Large intestine (tissue), 3 donors: ENCODE data around the gene UCN2. TPM values are rescaled to one million over a fixed set of nuclear protein-coding genes. Genes with fewer than 3 reads are reported as not detected.

Experiments
- DNase-seq, 2 donors: peaks; one replicate each; pipeline versions ENCODE4 v3.0.0 to v3.0.0-alpha.2; 2013
- H3K27ac ChIP-seq: one replicate; pipeline ENCODE4 v1.5.1; 2013; ENCODE audit warnings: low read length
- H3K27me3 ChIP-seq: 2 replicates; pipeline ENCODE4 v1.6.1; 2013; ENCODE audit warnings: low read length; ENCODE audit not compliant: control insufficient read depth, insufficient read depth
- H3K36me3 ChIP-seq: 2 replicates; pipeline ENCODE4 v1.6.1; 2013; ENCODE audit warnings: low read length; ENCODE audit not compliant: control insufficient read depth, insufficient read depth
- H3K4me1 ChIP-seq: one replicate; pipeline ENCODE4 v1.6.1; 2013; ENCODE audit warnings: low read length; ENCODE audit not compliant: control insufficient read depth, insufficient read depth
- H3K4me3 ChIP-seq: one replicate; pipeline ENCODE4 v1.5.1; 2013; ENCODE audit warnings: low read length
- H3K9me3 ChIP-seq: one replicate; pipeline ENCODE4 v1.6.1; 2013; ENCODE audit warnings: mild to moderate bottlenecking, low read depth, low read length, moderate library complexity; ENCODE audit not compliant: control insufficient read depth
- WGBS: methylation state at CpG from one replicate; pipeline ENCODE4 v1.1.5; 2013; ENCODE audit warnings: low lambda C conversion rate; ENCODE audit not compliant: insufficient coverage; 5-methylcytosine and 5-hydroxymethylcytosine counted together
- polyA plus RNA-seq: library from polyadenylated mRNA; unstranded; fragments of 120-200 nt; gene quantifications from one replicate; pipeline ENCODE4 v1.2.1, GENCODE V29; 2013

UCN2 gene
- polyA plus RNA-seq, 1 donor = 0.87 TPM

DNA sequence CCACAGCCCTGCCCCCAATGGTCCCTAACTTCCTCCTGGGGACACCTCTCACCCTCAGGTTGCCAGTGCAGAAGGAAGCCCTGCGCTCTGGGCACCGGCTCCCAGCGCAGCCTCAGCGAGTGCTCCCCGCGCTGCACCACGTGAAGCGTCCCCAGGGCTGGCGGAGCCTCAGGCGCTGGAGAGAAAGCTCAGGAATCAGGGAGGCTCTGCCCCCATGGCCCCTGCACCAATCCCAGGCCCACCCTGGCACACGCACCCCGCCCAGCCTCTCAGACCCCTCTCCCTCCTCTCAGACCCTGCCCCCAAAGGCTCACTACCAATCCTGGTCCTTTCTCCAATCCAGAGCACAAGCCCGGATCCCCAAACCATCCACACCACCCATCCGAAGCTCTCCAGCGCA lies 24.6 kb upstream of the UCN2 start:
- Histone ChIP-seq H3K27ac (no peak overlapping the region), H3K27me3 (peaks cover 2% of the 10 kb centered on the region), H3K4me1 (no peaks in the 10 kb centered on the region), H3K36me3 (peaks cover 26% of the 10 kb centered on the region), H3K4me3 (no peak overlapping the region), H3K9me3 (no peaks in the 10 kb centered on the region)
- no peak for DNase-seq
- WGBS = no CpG with 5 or more reads among the region's 15 CpGs

DNA sequence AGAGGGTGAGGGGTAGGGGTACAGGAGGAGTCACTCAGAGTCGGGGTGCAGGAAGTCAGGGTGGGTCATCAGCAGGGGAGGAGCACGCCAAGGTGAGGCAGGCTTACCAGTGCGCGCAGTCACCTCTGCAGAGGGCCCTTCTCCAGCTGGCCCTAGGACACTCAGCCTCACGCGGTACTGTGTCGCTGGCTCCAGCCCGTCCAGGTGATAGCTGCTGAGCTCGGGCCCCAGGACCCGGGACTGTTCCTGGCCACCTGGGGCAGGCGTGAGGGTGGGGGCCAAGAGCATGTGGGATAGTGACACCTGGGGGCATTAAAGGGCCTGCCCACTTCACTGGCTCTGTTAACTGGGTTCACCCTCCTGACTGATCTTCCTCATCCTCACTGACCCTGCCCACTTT lies 24.1 kb upstream of the UCN2 start:
- H3K9me3 ChIP-seq = no peaks in the 10 kb centered on the region
- H3K4me1 ChIP-seq = no peaks in the 10 kb centered on the region
- no peak overlapping the region for H3K4me3 ChIP-seq
- WGBS = no CpG with 5 or more reads among the region's 11 CpGs
- no peak for DNase-seq
- H3K36me3 ChIP-seq = peaks cover 28% of the 10 kb centered on the region
- peaks cover 2% of the 10 kb centered on the region for H3K27me3 ChIP-seq
- no peak overlapping the region for H3K27ac ChIP-seq

DNA sequence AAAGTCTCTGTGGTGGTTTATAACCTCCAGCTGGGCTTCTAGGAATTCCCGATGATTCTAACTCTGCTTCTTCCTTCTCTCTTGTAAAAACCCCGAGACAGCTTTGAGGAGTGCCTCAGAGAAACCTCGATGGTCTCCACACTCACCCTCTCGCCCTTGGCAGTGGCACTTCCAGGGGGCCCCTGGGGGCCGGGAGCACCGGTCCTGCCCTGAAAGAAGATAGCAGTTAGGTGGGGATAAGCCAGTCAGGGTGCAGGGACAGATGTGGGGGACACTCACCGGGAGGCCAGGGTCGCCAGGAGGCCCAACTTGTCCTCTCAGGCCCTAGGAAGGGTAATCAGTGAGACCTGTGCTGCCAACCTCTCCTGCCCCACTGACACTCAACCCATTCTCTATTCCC lies 21.8 kb upstream of the UCN2 start:
- Histone ChIP-seq H3K27ac (no peak overlapping the region), H3K9me3 (no peaks in the 10 kb centered on the region), H3K36me3 (peaks cover 33% of the 10 kb centered on the region), H3K4me1 (no peaks in the 10 kb centered on the region), H3K27me3 (peaks cover 2% of the 10 kb centered on the region), H3K4me3 (no peak overlapping the region)
- no peak for DNase-seq
- WGBS = no CpG with 5 or more reads among the region's 8 CpGs

DNA sequence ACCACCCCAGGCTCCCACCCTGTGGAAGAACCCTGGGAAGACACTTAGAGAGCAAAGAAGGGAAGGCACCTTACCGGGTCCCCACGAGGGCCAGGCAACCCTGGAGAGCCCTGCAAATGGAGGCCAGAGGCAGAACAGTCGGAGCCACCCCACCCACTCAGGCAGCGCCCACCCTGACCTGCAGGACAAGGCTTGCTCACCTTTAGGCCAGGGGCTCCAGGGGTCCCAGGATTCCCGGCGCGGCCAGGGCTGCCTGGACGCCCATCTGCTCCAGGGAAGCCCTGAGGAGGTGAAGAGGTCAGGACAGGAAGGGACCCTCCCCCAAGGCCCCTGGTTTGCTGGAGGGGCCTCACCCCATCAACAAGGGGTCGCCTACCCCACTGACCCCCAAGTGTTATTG lies 21.3 kb upstream of the UCN2 start:
- WGBS = no CpG with 5 or more reads among the region's 9 CpGs
- no peak for DNase-seq
- no peak overlapping the region for H3K4me3 ChIP-seq
- peaks cover 2% of the 10 kb centered on the region for H3K27me3 ChIP-seq
- peaks cover 34% of the 10 kb centered on the region for H3K36me3 ChIP-seq
- H3K9me3 ChIP-seq = no peaks in the 10 kb centered on the region
- H3K27ac ChIP-seq = no peak overlapping the region
- no peaks in the 10 kb centered on the region for H3K4me1 ChIP-seq

DNA sequence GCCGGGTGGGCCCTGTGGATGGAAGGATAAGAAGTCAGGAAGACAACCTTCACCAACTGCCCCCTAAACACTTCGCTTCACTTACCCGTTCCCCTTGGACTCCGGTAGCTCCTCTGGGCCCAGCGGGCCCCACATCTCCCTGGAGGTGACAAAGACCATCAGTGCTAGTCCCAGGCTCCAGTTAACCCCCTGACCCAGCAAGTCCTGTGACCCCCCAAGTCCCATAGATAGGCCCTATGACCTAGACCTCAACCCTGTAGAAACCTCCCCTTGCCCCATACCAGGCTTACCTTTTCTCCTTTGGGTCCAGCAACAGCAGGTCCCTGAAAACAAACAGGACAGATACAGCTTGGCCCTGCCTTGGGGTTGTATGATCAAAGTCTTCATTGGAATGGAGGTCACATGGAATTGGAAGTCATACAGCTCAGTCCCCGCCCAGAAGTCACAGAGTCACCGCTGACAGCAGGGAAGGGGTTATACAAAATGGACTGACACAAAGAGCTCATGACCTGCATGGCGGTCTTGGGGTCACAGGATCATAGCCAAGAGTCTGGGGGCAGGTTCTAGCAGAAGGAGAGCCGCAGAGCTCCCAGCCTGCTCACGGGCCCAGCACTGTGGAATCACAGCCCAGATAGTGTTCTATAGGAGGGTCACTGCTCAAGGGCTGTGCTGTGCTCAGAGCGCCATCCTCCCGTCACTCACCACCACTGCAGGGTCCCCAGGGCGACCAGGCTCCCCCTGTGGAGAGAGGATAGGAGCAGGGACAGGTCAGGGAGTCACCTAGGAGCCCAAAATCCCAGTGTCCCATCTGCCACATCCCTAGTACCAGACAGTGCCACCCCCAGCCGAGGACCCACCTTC lies 18.3 kb upstream of the UCN2 start:
- Histone ChIP-seq H3K27me3 (no peaks in the 10 kb centered on the region), H3K27ac (no peak overlapping the region), H3K36me3 (peaks cover 28% of the 10 kb centered on the region), H3K9me3 (no peaks in the 10 kb centered on the region), H3K4me3 (no peak overlapping the region), H3K4me1 (no peaks in the 10 kb centered on the region)
- no peak for DNase-seq
- no CpG with 5 or more reads among the region's 14 CpGs for WGBS

DNA sequence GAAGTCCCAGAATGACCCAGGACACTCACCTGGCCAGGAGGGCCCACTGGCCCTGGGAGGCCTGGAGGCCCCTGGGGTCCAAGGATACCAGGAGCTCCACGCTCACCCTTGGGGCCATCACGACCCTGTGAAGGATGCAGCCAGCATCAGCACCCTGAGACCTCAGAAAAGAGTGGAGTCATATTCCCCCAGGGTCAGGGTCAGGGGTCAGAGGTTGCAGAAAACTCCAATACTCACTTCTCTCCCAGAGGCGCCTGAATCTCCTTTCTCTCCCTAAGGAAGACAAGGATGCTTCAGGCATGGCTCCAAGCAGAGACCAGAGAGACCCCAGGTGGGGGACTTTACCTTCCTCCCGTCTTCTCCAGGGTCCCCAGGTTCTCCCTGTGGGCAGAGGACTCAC lies 13.1 kb upstream of the UCN2 start:
- Histone ChIP-seq H3K4me3 (no peak overlapping the region), H3K27me3 (no peaks in the 10 kb centered on the region), H3K27ac (no peak overlapping the region), H3K9me3 (no peaks in the 10 kb centered on the region), H3K36me3 (peaks cover 12% of the 10 kb centered on the region), H3K4me1 (peaks cover 15% of the 10 kb centered on the region)
- DNase-seq = no peak
- WGBS = no CpG with 5 or more reads among the region's 4 CpGs

DNA sequence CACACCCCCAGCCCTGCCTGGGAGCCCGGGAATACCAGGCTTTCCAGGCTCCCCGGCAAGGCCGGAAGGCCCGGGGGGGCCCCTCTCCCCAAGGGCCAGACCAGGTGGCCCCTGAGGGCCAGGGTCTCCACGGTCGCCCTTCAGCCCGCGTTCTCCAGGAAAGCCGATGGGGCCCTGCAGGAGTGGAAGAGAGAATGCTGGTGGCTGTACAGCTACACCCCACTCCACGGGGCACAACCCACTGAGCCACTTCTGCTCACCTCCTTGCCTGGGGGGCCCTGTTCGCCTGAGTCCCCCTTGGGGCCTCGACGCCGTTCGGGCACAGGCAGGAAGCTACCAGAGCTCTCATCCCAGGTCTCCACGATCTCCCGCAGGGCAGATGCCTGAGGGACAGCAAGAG lies 11.8 kb upstream of the UCN2 start:
- Histone ChIP-seq H3K27ac (no peak overlapping the region), H3K9me3 (no peaks in the 10 kb centered on the region), H3K36me3 (peaks cover 8% of the 10 kb centered on the region), H3K27me3 (no peaks in the 10 kb centered on the region), H3K4me3 (no peak overlapping the region), H3K4me1 (peaks cover 15% of the 10 kb centered on the region)
- DNase-seq = no peak
- WGBS = no CpG with 5 or more reads among the region's 17 CpGs

DNA sequence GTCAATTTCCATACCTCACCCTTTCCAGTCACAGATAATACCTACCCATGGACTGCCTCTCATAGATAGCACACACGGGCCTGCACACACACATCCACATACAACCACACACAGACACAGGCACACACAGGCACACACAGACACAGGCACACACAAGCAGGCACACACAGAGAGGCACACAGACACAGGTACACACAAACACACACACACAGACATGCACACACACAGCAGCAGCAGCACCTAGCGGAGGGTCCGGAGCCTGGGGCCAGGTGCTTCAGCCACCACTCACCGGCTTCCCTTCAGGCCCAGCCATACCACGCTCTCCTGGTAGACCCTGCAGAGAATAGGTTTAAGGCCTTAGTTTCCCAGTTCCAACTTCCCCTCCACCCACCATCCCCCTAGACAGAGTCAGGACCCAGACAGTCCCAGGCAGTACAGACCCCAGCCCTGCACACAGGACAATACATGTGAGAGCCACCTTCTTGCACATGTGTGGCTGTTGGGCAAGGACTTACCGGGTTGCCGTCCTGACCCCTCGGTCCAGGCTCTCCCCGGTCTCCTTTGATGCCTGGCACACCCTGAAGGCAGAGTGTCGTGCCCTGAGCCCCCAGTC lies 10.5 kb upstream of the UCN2 start:
- Histone ChIP-seq H3K9me3 (no peaks in the 10 kb centered on the region), H3K4me1 (peaks cover 15% of the 10 kb centered on the region), H3K4me3 (no peak overlapping the region), H3K36me3 (peaks cover 7% of the 10 kb centered on the region), H3K27me3 (no peaks in the 10 kb centered on the region), H3K27ac (no peak overlapping the region)
- no CpG with 5 or more reads among the region's 10 CpGs for WGBS
- no peak for DNase-seq

DNA sequence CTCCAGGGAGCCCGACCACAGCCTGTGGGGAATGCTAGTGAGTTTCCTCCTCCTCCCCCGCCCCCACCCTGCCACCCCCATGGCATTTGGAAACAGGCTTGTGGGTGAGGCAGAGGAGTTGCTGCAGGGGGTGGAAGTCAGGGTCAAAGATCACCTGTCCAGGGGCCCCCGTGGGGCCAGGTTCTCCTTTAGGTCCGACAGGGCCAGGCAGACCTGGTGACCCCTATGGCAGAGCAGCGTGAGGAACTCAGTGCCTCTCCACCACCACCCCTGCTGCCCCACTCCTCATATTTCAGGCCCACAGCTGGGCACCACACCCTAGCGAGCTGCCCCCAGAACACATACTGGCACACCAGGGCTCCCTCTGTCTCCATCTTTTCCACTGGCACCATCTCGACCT lies 8.9 kb upstream of the UCN2 start:
- WGBS = no CpG with 5 or more reads among the region's 7 CpGs
- no peak for DNase-seq
- Histone ChIP-seq H3K4me3 (no peak overlapping the region), H3K36me3 (peaks cover 7% of the 10 kb centered on the region), H3K9me3 (no peaks in the 10 kb centered on the region), H3K27me3 (no peaks in the 10 kb centered on the region), H3K4me1 (peaks cover 15% of the 10 kb centered on the region), H3K27ac (no peak overlapping the region)

DNA sequence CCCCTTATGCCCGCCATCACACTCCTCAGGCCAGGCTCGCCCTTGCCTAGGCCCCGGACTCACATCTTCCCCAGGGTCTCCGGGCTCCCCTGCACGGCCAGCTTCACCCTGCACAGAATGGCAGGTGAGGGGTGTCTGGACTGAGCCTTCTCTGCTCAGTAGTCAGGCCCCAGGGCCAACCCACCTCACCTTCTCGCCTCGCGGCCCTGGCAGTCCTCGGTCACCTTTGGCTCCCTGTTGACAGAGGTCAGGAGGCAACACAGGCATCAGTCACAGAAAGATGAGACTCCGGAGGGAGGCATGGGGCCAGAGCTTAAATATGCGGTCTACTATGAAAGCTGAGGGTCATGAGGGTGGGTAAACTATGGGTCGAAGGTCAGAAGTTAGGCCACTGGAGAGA lies 8.4 kb upstream of the UCN2 start:
- H3K4me1 ChIP-seq = peaks cover 15% of the 10 kb centered on the region
- peaks cover 3% of the 10 kb centered on the region for H3K36me3 ChIP-seq
- no peak overlapping the region for H3K27ac ChIP-seq
- no peak for DNase-seq
- WGBS = no CpG with 5 or more reads among the region's 12 CpGs
- no peaks in the 10 kb centered on the region for H3K9me3 ChIP-seq
- H3K4me3 ChIP-seq = no peak overlapping the region
- H3K27me3 ChIP-seq = no peaks in the 10 kb centered on the region
